ENCODE measurements around the gene SPTBN1.

DNA sequence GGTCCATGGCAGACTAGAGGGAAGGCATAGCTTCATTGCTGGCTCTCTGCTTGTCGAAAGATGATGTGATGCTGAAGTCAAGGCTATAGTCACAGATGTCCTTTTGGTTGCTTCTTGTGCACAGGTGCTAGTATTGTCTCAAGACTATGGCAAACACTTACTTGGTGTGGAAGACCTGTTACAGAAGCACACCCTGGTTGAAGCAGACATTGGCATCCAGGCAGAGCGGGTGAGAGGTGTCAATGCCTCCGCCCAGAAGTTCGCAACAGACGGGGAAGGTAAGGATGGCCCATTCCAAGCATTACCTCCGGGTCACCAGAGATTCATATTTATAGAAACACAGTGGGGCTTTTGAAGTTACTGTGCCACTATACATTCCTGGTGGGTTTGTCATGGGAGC lies 171.8 kb downstream of the SPTBN1 start:
- TF ChIP-seq, protein P1, sequence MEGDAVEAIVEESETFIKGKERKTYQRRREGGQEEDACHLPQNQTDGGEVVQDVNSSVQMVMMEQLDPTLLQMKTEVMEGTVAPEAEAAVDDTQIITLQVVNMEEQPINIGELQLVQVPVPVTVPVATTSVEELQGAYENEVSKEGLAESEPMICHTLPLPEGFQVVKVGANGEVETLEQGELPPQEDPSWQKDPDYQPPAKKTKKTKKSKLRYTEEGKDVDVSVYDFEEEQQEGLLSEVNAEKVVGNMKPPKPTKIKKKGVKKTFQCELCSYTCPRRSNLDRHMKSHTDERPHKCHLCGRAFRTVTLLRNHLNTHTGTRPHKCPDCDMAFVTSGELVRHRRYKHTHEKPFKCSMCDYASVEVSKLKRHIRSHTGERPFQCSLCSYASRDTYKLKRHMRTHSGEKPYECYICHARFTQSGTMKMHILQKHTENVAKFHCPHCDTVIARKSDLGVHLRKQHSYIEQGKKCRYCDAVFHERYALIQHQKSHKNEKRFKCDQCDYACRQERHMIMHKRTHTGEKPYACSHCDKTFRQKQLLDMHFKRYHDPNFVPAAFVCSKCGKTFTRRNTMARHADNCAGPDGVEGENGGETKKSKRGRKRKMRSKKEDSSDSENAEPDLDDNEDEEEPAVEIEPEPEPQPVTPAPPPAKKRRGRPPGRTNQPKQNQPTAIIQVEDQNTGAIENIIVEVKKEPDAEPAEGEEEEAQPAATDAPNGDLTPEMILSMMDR (conservative IDR thresholded peaks at IDR 0.05), result no peak
- TF ChIP-seq ZFX (IDR thresholded peaks at IDR 0.05), result no peak

Measured in C4-2B (cell line).